H1 (cell line): ENCODE data around the gene TEX2. TPM values are rescaled to one million over a fixed set of nuclear protein-coding genes. Genes with fewer than 3 reads are reported as not detected.

ENCODE experiments used
- CTCF ChIA-PET: fragments of 300-600 bp; sonication (Branson Sonifier 250); formaldehyde crosslinking; loops from one replicate; lab custom pipeline; 2021; ENCODE audit not compliant: partially characterized antibody; lab: Charles Lee
- POLR2A ChIA-PET: fragments of 300-600 bp; sonication (Branson Sonifier 250); formaldehyde crosslinking; loops from one replicate; lab custom pipeline; 2021; ENCODE audit warnings: inconsistent platforms; ENCODE audit not compliant: partially characterized antibody; lab: Charles Lee
- DNase-seq, 2 experiments: peaks; one replicate each; pipeline versions ENCODE4 v3.0.0 to v3.0.0-alpha.2; 2010 to 2022; ENCODE audit warnings: low spot score in 2 of 2, low read depth in 1 of 2, mixed read lengths in 1 of 2
- FAIRE-seq: peaks from 2 replicates; lab custom pipeline; 2011; peaks lifted over from hg19 to GRCh38; lab: Jason Lieb, UNC
- H2AFZ ChIP-seq: 2 replicates; pipeline ENCODE4 v1.8.1; 2012; ENCODE audit warnings: low read length, inconsistent platforms
- H2AK5ac ChIP-seq: 2 replicates; pipeline ENCODE4 v1.6.1; 2013; ENCODE audit warnings: low read depth, low read length
- H2BK120ac ChIP-seq: replicated peaks from 2 replicates; pipeline ENCODE3; 2013; ENCODE audit warnings: low read depth, low read length, inconsistent platforms
- H2BK12ac ChIP-seq: 2 replicates; pipeline ENCODE4 v1.6.1; 2013; ENCODE audit warnings: low read depth, low read length
- H2BK15ac ChIP-seq: 2 replicates; pipeline ENCODE4 v1.6.1; 2013; ENCODE audit warnings: low read length
- H2BK20ac ChIP-seq: 2 replicates; pipeline ENCODE4 v1.6.1; 2013; ENCODE audit warnings: low read length
- H2BK5ac ChIP-seq: 2 replicates; pipeline ENCODE4 v1.6.1; 2013; ENCODE audit warnings: low read depth, low read length
- H3K14ac ChIP-seq: 2 replicates; pipeline ENCODE4 v1.6.1; 2013; ENCODE audit warnings: inconsistent platforms; ENCODE audit not compliant: insufficient read length
- H3K18ac ChIP-seq: 2 replicates; pipeline ENCODE4 v1.6.1; 2013; ENCODE audit warnings: low read length; ENCODE audit errors: extremely low read depth
- H3K23ac ChIP-seq: 2 replicates; pipeline ENCODE4 v1.6.1; 2013; ENCODE audit warnings: inconsistent platforms; ENCODE audit not compliant: insufficient read length
- H3K23me2 ChIP-seq: 2 replicates; pipeline ENCODE4 v1.6.1; 2013; ENCODE audit warnings: low read depth, low read length
- H3K27ac ChIP-seq: 2 replicates; pipeline ENCODE4 v1.6.1; 2011; ENCODE audit warnings: low read depth, low read length, inconsistent platforms
- H3K27me3 ChIP-seq, 4 experiments: replicated peaks in 1 of 4; 1 replicate in 1 of 4; 2 replicates in 3 of 4; pipeline versions ENCODE4 v1.6.1 to v1.8.1; 2011 to 2013; ENCODE audit warnings: low read length in 3 of 4, mild to moderate bottlenecking in 3 of 4, inconsistent platforms in 2 of 4, mixed read lengths in 2 of 4, moderate library complexity in 1 of 4; ENCODE audit not compliant: control insufficient read depth in 3 of 4, insufficient read depth in 3 of 4; ENCODE audit errors: extremely low read depth in 1 of 4
- H3K36me3 ChIP-seq, 4 experiments: 2 replicates each; pipeline versions ENCODE4 v1.6.1 to v1.8.1; 2011 to 2013; ENCODE audit warnings: mild to moderate bottlenecking in 4 of 4, low read length in 3 of 4, moderate library complexity in 2 of 4, control low read depth in 1 of 4, inconsistent platforms in 1 of 4; ENCODE audit not compliant: insufficient read depth in 4 of 4, control insufficient read depth in 2 of 4
- H3K4ac ChIP-seq: replicated peaks from 2 replicates; pipeline ENCODE3; 2013; ENCODE audit warnings: low read length, low read depth, mixed read lengths, inconsistent platforms; ENCODE audit not compliant: insufficient read length
- H3K4me1 ChIP-seq, 4 experiments: replicated peaks in 1 of 4; 1 replicate in 1 of 4; 2 replicates in 3 of 4; pipeline versions ENCODE4 v1.6.1 to v1.8.1; 2011 to 2013; ENCODE audit warnings: low read length in 3 of 4, inconsistent platforms in 2 of 4, mixed read lengths in 1 of 4; ENCODE audit not compliant: insufficient read depth in 4 of 4, control insufficient read depth in 3 of 4
- H3K4me2 ChIP-seq, 2 experiments: 2 replicates each; pipeline versions ENCODE4 v1.6.1 to v1.8.1; 2011 to 2013; ENCODE audit warnings: low read depth in 2 of 2, low read length in 2 of 2, control low read depth in 1 of 2, inconsistent platforms in 1 of 2, mild to moderate bottlenecking in 1 of 2; ENCODE audit not compliant: insufficient read depth in 1 of 2
- H3K4me3 ChIP-seq, 4 experiments: fragments of 200-600, 300-600 bp in 1 of 4; sonication (generic), shearing (Covaris generic), sonication (Bioruptor Twin) in 1 of 4; 2 replicates each; pipeline versions ENCODE4 v1.5.1 to v1.8.1; 2011 to 2016; ENCODE audit warnings: low read length in 4 of 4, low read depth in 3 of 4, control low read depth in 2 of 4, inconsistent platforms in 2 of 4, mild to moderate bottlenecking in 2 of 4, mixed read lengths in 1 of 4, moderate library complexity in 1 of 4; ENCODE audit not compliant: insufficient read depth in 2 of 4; ENCODE audit errors: extremely low read depth in 1 of 4
- H3K56ac ChIP-seq: replicated peaks from 2 replicates; pipeline ENCODE3; 2013; ENCODE audit warnings: low read depth, mild to moderate bottlenecking, mixed read lengths, low read length, inconsistent platforms; ENCODE audit not compliant: insufficient read length
- H3K79me1 ChIP-seq: 2 replicates; pipeline ENCODE4 v1.6.1; 2013; ENCODE audit warnings: low read depth, low read length, control low read depth
- H3K79me2 ChIP-seq, 2 experiments: 2 replicates each; pipeline versions ENCODE4 v1.6.1 to v1.8.1; 2012 to 2013; ENCODE audit warnings: low read length in 2 of 2, mild to moderate bottlenecking in 2 of 2, inconsistent platforms in 1 of 2; ENCODE audit not compliant: insufficient read depth in 2 of 2, control insufficient read depth in 1 of 2
- H3K9ac ChIP-seq, 4 experiments: replicated peaks in 1 of 4; 1 replicate in 1 of 4; 2 replicates in 3 of 4; pipeline versions ENCODE4 v1.6.1 to v1.8.1; 2011 to 2013; ENCODE audit warnings: low read depth in 3 of 4, low read length in 3 of 4, control low read depth in 2 of 4, mild to moderate bottlenecking in 2 of 4, moderate library complexity in 2 of 4, inconsistent platforms in 1 of 4; ENCODE audit errors: extremely low read depth in 1 of 4
- H3K9me3 ChIP-seq, 2 experiments: 2 replicates each; pipeline versions ENCODE4 v1.6.1 to v1.8.1; 2012 to 2013; ENCODE audit warnings: mild to moderate bottlenecking in 2 of 2, moderate library complexity in 2 of 2, control low read depth in 1 of 2, inconsistent platforms in 1 of 2, low read depth in 1 of 2, low read length in 1 of 2, mixed read lengths in 1 of 2; ENCODE audit not compliant: insufficient read depth in 2 of 2
- H4K20me1 ChIP-seq, 2 experiments: replicated peaks in 1 of 2; 2 replicates each; pipeline versions ENCODE3 to v1.8.1; 2011 to 2013; ENCODE audit warnings: inconsistent platforms in 2 of 2, low read length in 2 of 2, mild to moderate bottlenecking in 1 of 2; ENCODE audit not compliant: insufficient read depth in 2 of 2, control insufficient read depth in 1 of 2
- H4K5ac ChIP-seq: 2 replicates; pipeline ENCODE4 v1.6.1; 2013; ENCODE audit warnings: low read length, low read depth, mixed read lengths, inconsistent platforms; ENCODE audit not compliant: insufficient read length
- H4K8ac ChIP-seq: 2 replicates; pipeline ENCODE4 v1.8.0; 2013; ENCODE audit warnings: mild to moderate bottlenecking, moderate library complexity, low read length, inconsistent platforms; ENCODE audit not compliant: insufficient read depth; ENCODE audit errors: extremely low read depth
- H4K91ac ChIP-seq: replicated peaks from 2 replicates; pipeline ENCODE3; 2013; ENCODE audit warnings: low read length, mixed read lengths, inconsistent platforms; ENCODE audit not compliant: insufficient read length
- EGR1 ChIP-seq: IDR thresholded peaks from 2 replicates; pipeline ENCODE4 v1.6.1; 2011; ENCODE audit warnings: low read depth, low read length, borderline replicate concordance
- KDM4A ChIP-seq: IDR thresholded peaks from one replicate; pipeline ENCODE4 v1.7.1; 2012; ENCODE audit warnings: low read depth, mild to moderate bottlenecking, moderate library complexity, low read length, inconsistent platforms; ENCODE audit not compliant: severe bottlenecking
- POU5F1 ChIP-seq: IDR thresholded peaks from 2 replicates; pipeline ENCODE4 v1.6.1; 2011; ENCODE audit warnings: low read depth, mild to moderate bottlenecking, low read length, moderate library complexity
- WGBS, 2 experiments: shearing (Covaris generic) in 1 of 2; methylation state at CpG; one replicate each; pipeline versions ENCODE4 v1.1.6 to v1.1.7; 2013 to 2015; ENCODE audit warnings: low lambda C conversion rate in 2 of 2, mixed read lengths in 2 of 2, inconsistent platforms in 1 of 2, low coverage in 1 of 2, missing lambda C conversion rate in 1 of 2; ENCODE audit not compliant: insufficient replicate concordance in 2 of 2, insufficient coverage in 1 of 2, insufficient read length in 1 of 2; ENCODE audit errors: extremely low coverage in 1 of 2, missing lambda C conversion rate in 1 of 2; 5-methylcytosine and 5-hydroxymethylcytosine counted together
- polyA plus RNA-seq, 7 experiments: library from polyadenylated mRNA; depleted of rRNA in 3 of 7; stranded (reverse) in 5 of 7; unstranded in 2 of 7; fragments of >200 nt in 5 of 7; fragments of 200-250 nt in 2 of 7; gene quantifications; 1 replicate in 5 of 7; 2 replicates in 1 of 7; 4 replicates in 1 of 7; pipeline versions ENCODE4 v1.2.1 to v1.2.3, GENCODE V29; 2011 to 2013; ENCODE audit warnings: missing spikeins in 2 of 7, mixed read lengths in 2 of 7
- total RNA-seq: library from RNA; stranded (reverse); fragmentation: NEBNext Ultra II Directional; extraction: Animal tissue kit (Norgen Biotek cat#: 25700); gene quantifications from 2 replicates; pipeline ENCODE4 v1.2.1, GENCODE V29; 2021

Gene TEX2
- total and polyA plus RNA-seq, 2 of the 8 experiments (the other 6 are each of a cell fraction or from before 2014, with no cell fraction given), result 6.1 to 15.6 TPM

DNA sequence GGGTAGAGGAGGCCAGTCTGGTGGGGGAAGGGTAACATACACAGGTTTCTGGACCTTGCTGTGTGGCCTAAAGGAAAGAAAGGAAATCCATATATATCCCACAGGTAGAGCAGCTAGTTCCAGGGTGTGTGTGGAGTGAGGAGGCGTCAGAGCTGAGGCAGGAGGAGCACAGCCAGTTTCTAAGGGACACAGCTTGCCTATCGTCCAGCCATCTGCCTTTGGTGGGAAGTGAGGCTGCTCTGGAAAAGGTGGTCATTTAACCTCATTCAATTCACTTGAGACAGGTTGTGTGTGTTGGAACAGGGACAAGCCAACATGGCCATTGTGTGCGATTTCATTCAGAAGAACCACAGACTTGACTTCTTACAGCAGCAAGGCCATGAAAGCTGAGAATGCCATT is 96.2 kb downstream of the TEX2 start:
- H2BK120ac ChIP-seq, result no peak overlapping the region
- FAIRE-seq, result no peak
- 84% methylated on average over 3 of the region's 3 CpGs; no CpG with 5 or more reads in 1 of the 2 experiments for WGBS, 2 experiments

More for the DNA sequence above, 96.2 kb downstream of the TEX2 start:
- H4K8ac ChIP-seq, result no peak overlapping the region
- H3K36me3 ChIP-seq, result peaks cover 0 to 4% (median 3%) of the 10 kb centered on the region in 4 experiments; a peak in 5 of 8 replicates
- no peak overlapping the region for H2AK5ac ChIP-seq
- H3K23ac ChIP-seq, result no peak overlapping the region
- no peak overlapping the region for H2BK5ac ChIP-seq
- no peaks in the 10 kb centered on the region for H3K9me3 ChIP-seq
- no peaks in the 10 kb centered on the region for H3K27me3 ChIP-seq
- no peak overlapping the region for H3K9ac ChIP-seq
- H3K79me2 ChIP-seq, result no peaks in the 10 kb centered on the region
- H3K79me1 ChIP-seq, result no peaks in the 10 kb centered on the region
- no peak overlapping the region for H3K14ac ChIP-seq
- no peak overlapping the region for H2BK15ac ChIP-seq
- TF ChIP-seq POU5F1 (no peak), KDM4A (no peak), EGR1 (no peak)
- no peak overlapping the region for H3K18ac ChIP-seq
- H3K56ac ChIP-seq, result no peak overlapping the region
- no peak overlapping the region for H3K4me2 ChIP-seq
- H4K20me1 ChIP-seq, result no peaks in the 10 kb centered on the region
- ChIA-PET POLR2A (interaction anchor here (16.8 kb wide), 1 partner anchor 21 kb away, joined by 193 read pairs; no protein-coding TSS in a partner anchor), CTCF (interaction anchor here (0.8 to 1.5 kb wide), 2 partner anchors 9 to 136 kb away, joined by 3 to 4 read pairs; no protein-coding TSS in a partner anchor)
- no peaks in the 10 kb centered on the region for H3K4me1 ChIP-seq
- no peak for DNase-seq
- no peak overlapping the region for H3K4ac ChIP-seq
- no peaks in the 10 kb centered on the region for H3K23me2 ChIP-seq
- H3K27ac ChIP-seq, result no peak overlapping the region
- H3K4me3 ChIP-seq, result no peak overlapping the region
- no peak overlapping the region for H2BK20ac ChIP-seq
- no peak overlapping the region for H2BK12ac ChIP-seq
- no peak overlapping the region for H4K5ac ChIP-seq
- H4K91ac ChIP-seq, result no peak overlapping the region
- H2AFZ ChIP-seq, result no peak overlapping the region
